ENCODE results near the gene CALHM5.

DNA sequence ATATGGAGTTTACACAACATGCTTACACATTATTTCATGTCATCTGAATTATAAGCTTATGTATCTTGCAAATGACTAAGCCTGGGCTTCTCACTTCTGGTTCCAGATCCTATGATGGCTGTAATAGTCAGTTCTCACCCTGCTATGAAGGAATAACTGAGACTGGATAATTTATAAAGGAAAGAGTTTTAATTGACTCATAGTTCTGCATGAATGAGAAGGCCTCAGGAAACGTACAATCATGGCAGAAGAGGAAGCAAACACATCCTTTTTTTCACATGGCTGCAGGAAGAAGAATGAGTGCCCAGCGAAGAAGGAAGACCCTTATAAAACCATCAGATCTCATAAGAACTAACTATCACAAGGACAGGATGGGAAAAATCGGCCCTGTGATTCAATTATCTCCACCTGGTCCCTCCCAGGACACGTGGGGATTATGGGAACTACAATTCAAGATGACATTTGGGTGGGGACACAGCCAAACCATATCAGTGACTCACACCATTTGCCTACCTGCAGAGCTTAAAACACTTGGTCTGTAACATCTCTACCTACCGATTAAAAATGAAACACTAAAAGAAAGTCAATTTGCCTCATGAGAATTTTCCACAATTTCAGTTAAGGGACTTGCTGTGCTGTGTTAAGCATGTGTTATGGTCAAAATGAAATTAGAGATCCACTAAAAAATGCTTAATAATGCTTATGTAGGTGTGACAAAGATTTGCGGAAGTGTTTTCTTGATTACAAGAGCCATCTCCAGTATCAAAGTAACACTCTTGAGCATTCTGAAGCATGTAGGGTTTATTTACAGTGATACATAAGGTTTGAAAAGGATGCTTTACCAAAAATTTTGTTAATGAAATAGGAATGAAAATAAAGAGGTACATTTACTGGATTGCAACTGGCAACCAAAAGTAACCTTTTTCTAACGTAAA is 57.6 kb downstream of the CALHM5 start:
- TF ChIP-seq, protein P1, sequence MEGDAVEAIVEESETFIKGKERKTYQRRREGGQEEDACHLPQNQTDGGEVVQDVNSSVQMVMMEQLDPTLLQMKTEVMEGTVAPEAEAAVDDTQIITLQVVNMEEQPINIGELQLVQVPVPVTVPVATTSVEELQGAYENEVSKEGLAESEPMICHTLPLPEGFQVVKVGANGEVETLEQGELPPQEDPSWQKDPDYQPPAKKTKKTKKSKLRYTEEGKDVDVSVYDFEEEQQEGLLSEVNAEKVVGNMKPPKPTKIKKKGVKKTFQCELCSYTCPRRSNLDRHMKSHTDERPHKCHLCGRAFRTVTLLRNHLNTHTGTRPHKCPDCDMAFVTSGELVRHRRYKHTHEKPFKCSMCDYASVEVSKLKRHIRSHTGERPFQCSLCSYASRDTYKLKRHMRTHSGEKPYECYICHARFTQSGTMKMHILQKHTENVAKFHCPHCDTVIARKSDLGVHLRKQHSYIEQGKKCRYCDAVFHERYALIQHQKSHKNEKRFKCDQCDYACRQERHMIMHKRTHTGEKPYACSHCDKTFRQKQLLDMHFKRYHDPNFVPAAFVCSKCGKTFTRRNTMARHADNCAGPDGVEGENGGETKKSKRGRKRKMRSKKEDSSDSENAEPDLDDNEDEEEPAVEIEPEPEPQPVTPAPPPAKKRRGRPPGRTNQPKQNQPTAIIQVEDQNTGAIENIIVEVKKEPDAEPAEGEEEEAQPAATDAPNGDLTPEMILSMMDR (IDR thresholded peaks at IDR 0.05): no peak
- no peak for TF ChIP-seq POLR2A (IDR thresholded peaks at IDR 0.05)
